Vagina (tissue), 2 donors: ENCODE measurements around the gene PIH1D1.

Experiments
- CTCF ChIP-seq, 3 experiments: fragments of 450-650 bp in 2 of 3; fragments of 200-600 bp in 1 of 3; sonication (generic) in 1 of 3; IDR thresholded peaks; one replicate each; pipeline ENCODE4 v1.5.1; 2017 to 2019; ENCODE audit warnings: antibody characterized with exemption in 3 of 3, mild to moderate bottlenecking in 2 of 3, moderate library complexity in 2 of 3
- POLR2A ChIP-seq, 2 donors: fragments of 450-650 bp; IDR thresholded peaks; one replicate each; pipeline ENCODE4 v1.6.1; 2017; ENCODE audit warnings: antibody characterized with exemption in 2 of 2, mild to moderate bottlenecking in 2 of 2, moderate library complexity in 2 of 2

DNA sequence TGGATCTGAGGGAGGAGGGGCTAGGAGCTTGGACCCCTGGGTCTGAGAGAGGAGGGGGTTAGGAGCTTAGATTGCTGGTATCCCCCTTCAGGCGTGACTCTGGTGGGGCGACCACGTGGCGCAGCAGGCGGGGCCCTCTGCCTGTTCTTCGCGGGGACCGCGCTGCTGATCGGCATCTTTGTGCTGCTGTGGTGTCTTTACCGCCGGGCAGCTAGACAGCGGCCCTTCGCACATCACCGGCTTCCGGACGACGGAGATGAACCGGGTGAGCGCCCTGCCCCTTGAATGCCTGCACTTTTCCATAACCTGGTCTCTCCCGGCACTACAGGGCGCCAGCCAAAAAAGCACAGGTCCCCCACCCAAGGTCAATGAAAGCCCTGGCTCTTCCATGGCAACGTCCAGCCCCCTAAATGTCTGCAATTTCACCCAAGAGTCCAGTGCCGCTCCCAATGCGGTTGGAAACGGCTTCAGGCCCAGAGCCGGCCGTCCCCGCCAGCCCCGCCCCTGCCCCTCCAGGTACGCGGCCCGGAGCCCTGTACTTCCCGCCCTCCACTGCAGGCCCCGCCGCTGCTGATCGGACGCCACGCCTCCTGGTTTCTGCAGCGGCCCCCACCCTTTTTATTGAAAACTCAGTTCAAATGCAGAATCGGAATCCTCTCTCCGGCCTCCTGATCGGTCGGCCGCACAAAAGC lies 23.6 kb downstream of the PIH1D1 start:
- TF ChIP-seq CTCF (IDR thresholded peaks at IDR 0.05) (no peak), POLR2A (IDR thresholded peaks at IDR 0.05) (no peak)
